ENCODE data around the gene FKRP.
"Not testable (repeated sequence)": the region's sequence is repeated elsewhere in the genome, so short reads cannot be mapped to it uniquely, and the experiment has no call there.

The FKRP gene

DNA sequence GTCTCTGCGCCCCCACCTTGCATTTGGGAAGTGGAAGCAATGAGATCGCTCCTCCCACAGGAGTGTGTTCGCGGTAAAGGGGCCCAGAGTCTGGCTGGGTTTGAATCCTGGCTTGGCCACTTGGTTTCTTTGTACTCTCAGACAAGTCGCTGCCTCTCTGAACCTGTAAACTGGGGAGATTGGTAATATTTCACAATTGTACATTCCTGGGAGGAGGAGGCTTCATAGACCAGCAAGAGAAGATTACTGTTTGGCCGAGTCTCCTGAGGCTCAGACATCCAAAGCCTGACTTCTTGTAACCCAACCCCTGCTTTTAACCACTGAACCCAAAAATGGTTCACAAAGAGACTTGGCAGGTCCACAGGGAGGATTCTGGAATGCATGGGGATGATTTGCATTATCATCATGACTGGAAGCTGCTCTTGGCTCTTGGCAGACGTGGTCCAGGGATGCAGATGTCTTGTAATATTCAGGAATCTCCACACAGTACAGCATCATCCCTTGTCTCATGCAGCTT is 14.0 kb downstream of the FKRP start:
- DNase-seq (ENCODE audit: low spot score): no peak

- no peak for DNase-seq (ENCODE audit: low spot score)
These were observed 14.5 kb downstream of the FKRP start for GRCh38 chr19:46760363-46760762.

- not testable (repeated sequence) for DNase-seq (ENCODE audit: low spot score)
These were observed 15.0 kb downstream of the FKRP start for GRCh38 chr19:46760897-46761296.

DNA sequence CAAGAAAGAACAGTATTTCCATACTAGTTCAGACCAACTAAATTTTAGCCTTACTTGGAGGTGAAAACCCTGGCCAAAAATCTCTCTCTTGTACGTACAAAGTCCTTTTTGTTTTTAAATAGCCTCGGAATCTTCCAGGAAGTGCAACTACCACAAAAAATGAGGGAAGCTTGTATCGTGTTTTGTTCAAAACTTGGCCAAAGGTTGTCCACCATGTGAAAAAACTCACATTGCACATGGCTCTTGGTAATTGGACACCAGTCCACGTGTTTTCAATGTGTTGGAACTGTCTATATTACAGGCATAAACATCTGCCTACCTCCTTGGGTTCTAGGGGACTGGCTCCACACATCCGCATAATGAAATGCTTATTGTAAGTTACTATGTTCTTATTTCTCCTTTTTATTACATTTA is 15.6 kb downstream of the FKRP start:
- no peak for DNase-seq (ENCODE audit: low spot score)

DNA sequence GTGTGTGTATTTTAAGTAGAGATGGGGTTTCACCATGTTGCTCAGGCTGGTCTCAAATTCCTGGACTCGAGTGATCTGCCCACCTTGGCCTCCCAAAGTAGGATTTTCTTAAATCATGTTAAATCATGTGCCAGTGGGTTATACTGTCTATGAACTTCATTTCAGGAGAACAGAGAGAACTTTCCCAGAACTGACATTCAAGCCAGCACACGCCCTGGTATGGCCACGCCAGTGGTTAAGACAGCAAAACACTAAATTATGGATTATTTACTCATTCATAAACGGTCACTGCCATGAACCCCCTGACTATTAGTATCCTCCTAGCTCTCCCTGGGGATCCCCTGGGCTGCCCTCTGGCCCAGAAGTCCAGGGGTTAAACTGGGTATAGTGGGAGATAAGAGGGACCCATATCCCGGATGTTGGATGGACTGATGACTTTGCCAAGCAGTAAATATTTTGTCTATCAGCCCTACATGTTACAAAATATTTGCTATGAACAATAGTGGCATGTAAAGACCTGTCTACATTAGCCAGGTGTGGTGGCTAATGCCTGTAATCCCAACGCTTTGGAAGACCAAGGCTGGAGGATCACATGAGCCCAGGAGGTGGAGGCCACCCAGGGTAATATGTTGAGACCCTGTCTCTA is 16.5 kb downstream of the FKRP start:
- no peak for DNase-seq (ENCODE audit: low spot score)

DNA sequence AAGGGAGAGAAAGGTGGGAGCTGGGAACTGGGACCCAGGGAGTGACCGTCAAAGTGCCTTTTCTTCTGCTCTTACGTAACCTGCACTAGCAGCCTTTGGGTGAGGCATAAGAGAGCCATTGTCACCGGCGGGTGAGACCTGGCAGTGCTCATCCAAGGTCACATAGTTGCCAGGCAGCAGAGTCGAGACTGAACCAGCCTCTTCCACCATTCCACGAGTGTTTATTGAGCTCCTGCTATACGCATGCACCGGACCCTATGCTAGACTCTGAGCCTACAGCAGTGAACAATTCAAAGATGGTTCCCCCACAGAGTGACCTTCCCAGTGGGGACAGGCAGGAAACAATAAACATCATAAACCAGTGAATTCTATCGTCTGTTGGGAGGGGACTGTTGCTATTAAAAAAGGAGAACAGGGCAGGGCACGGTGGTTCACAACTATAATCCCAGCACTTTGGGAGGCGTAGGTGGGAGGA is 19.0 kb downstream of the FKRP start:
- no peak for DNase-seq (ENCODE audit: low spot score)

DNA sequence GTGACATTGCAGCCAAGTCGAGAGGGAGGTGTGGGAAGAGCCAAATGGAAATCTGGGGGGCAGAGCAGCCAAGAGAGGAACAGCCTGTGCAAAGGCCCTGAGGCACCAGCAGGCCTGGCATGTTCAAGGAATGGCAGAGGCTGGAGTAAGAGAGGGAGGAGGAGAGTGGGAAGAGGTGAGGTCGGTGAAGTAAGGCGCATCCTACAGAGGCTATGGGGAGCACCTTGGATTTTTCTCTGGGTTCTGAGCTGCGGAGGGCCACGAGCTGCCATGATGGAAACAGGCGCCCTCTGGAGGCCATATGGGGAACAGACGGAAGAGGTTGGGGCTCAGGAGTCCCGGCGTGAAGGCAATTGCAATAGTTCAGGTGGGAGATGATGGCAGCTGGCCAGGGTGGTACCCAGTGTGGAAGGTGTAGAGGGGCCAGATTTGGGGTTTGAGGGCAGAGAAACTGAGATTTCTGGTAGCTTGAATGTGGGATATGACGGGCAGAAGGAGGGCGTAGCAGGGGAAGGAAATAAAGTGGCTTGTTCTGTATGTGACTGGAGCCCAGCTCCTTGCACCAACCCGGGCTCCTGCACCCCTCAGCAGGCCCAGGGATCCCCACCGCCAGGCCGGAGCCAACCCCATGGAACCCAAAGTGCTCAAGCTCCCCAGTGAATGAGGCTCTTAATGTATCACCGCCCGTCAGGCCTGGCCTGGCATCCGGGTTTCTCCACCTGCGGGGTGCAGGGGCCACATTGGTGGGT is 20.9 kb downstream of the FKRP start:
- no peak for DNase-seq (ENCODE audit: low spot score)

DNA sequence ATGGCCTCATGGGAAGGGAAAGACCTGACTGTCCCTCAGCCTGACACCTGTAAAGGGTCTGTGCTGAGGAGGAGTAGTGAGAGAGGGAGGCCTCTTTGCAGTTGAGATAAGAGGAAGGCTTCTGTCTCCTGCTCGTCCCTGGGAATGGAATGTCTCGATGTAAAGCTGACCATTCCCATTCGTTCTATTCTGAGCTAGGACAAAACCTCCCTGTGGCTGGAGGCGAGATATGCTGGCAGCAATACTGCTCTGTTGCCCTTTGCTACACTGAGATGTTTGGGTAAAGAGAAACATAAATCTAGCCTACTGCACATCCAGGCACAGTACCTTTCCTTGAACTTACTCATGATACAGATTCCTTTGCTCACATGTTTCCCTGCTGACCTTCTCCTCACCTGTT is 22.9 kb downstream of the FKRP start:
- DNase-seq (ENCODE audit: low spot score): not testable (repeated sequence)

DNA sequence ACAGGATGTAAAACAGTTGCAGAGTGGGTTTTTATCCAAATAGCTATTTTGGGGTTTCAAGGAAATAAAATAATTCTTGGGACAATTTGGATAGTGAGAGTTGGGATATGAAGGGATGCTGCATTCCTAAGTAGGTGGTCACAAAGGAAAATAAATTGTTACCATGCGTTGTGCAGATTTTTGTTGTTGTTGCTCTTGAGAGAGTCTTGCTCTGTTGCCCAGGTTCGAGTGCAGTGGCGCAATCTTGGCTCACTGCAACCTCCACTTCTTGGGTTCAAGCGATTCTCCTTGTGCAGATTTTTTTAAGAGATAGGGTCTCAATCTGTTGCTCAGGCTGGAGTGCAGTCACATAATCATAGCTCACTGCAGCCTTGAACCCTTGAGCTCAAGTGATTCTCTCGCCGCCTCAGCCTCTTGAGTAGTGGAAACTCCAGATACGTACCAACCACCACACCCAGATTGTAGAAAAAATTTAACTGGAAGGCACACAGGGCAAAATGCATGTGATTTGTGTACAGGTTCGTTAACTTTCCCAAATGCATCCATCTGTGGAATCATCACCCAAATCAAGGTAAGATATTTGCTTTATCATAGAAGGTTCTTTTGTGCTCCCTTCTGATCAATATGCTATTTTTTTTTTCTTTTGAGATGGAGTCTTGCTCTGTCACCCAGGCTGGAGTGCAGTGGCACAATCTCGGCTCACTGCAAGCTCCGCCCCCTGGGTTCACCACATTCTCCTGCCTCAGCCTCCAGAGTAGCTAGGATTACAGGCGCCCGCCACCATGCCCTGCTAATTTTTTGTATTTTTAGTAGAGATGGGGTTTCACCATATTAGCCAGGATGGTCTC is 26.5 kb downstream of the FKRP start:
- no peak for DNase-seq (ENCODE audit: low spot score)

GRCh38 chr19:46773018-46773399 is 27.2 kb downstream of the FKRP start:
- no peak for DNase-seq (ENCODE audit: low spot score)

GRCh38 chr19:46775642-46776258 is 29.9 kb downstream of the FKRP start:
- no peak for DNase-seq (ENCODE audit: low spot score)

GRCh38 chr19:46776927-46777911 is 31.4 kb downstream of the FKRP start:
- no peak for DNase-seq (ENCODE audit: low spot score)

- not testable (repeated sequence) for DNase-seq (ENCODE audit: low spot score)
These were observed 32.2 kb downstream of the FKRP start for GRCh38 chr19:46777956-46778645.

DNA sequence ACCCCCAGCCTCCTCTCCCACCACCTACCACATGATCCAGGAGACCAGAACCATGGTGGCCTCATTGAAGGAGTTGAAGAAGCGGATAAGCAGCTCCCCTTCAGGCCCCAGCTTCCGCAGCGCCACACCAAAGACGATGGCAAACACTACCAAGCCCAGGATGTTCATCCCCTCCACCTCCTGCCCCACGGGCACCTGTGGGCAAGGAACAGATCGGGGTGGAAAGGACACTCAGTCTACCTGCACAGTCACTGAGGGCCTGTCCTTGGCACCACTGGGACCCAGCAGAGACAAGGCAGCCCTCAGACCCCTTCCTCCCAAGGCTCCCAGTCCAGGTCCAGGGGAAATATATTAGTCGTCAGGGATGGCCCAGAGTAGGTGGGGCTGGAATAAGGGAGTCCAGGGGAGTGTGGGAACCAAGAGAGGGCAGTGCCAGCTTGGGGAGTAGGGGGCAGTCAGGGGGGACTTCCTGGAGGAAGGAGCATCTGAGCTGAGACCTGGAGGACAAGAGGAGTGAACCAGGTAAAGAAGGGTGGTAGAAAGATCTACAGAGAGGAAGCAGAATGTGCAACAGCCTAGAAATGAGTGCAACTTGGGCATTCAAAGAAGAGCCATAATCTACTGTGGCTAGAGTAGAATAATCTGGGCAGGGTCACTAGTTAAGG is 36.6 kb downstream of the FKRP start:
- DNase-seq (ENCODE audit: low spot score): no peak

DNA sequence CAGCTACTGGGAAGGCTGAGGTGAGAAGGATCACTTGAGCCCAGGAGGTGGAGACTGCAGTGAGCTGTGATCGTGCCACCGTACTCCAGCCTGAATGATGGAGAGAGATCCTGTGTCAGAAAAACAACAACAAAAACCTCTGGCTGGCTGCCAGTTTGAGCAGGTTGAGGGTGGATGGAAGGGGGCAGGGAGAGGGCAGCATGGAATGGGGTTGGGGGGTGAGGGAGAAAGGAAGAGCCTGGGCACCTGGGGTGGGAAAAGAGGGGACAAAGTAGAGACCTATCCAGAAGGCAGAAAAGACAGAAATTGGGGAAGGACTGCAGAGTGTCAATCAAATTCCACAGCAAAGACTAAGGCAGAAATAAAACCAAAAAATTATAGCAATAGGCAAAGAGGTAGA is 37.8 kb downstream of the FKRP start:
- no peak for DNase-seq (ENCODE audit: low spot score)

GRCh38 chr19:46784262-46785053 is 38.6 kb downstream of the FKRP start:
- DNase-seq (ENCODE audit: low spot score): no peak

- no peak for DNase-seq (ENCODE audit: low spot score)
These were observed 39.5 kb downstream of the FKRP start for GRCh38 chr19:46785054-46785979.

DNA sequence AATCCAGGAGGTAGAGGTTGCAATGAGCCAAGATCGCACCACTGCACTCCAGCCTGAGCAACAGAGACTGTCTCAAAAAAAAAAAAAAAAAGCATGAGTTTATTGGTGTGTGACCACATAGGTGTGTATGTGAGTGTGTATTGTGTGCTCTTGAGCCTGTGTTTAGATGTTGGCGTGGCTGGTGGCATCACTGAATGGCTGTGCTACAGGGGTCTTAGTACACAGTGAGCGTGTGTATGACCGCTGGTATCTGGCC is 40.1 kb downstream of the FKRP start:
- DNase-seq (ENCODE audit: low spot score): no peak

Measured in putamen (tissue), 1 donor.